ENCODE results near the gene MRFAP1L1. TPM values are rescaled to one million over a fixed set of nuclear protein-coding genes. Genes with fewer than 3 reads are reported as not detected.

MRFAP1L1 gene
- total and polyA plus RNA-seq, 5 donors, result 51.9 to 73.4 (median 54.3) TPM

Other genes starting within 250 kb of the MRFAP1L1 start
- 1 to 10 TPM; 2.3 to 7.2 (median 4.7) TPM for gene PPP2R2C, start 237.3 kb downstream of the MRFAP1L1 start, total RNA-seq
- gene PPP2R2C, start 237.3 kb downstream of the MRFAP1L1 start, polyA plus RNA-seq, result 2.8 TPM
- 10 to 100 TPM; 27.0 to 38.4 (median 28.9) TPM for gene MAN2B2, start 134.7 kb downstream of the MRFAP1L1 start, total RNA-seq
- gene MAN2B2, start 134.7 kb downstream of the MRFAP1L1 start, polyA plus RNA-seq, result 11.5 TPM
- gene MRFAP1, start 69.2 kb downstream of the MRFAP1L1 start, total RNA-seq, result 100 to 1,000 TPM; 250 to 276 (median 263) TPM
- 335 TPM for gene MRFAP1, start 69.2 kb downstream of the MRFAP1L1 start, polyA plus RNA-seq
- 1 to 10 TPM in 1 of 4 donors, not detected in 3; 1.5 TPM for gene S100P, start 16.0 kb downstream of the MRFAP1L1 start, total RNA-seq
- gene S100P, start 16.0 kb downstream of the MRFAP1L1 start, polyA plus RNA-seq, result 0.16 TPM
- 1 to 10 TPM; 7.5 to 9.1 (median 8.4) TPM for gene BLOC1S4, start 6.3 kb upstream of the MRFAP1L1 start, total RNA-seq
- gene BLOC1S4, start 6.3 kb upstream of the MRFAP1L1 start, polyA plus RNA-seq, result 7.0 TPM
- gene KIAA0232, start 72.9 kb upstream of the MRFAP1L1 start, total RNA-seq, result 10 to 100 TPM; 64.2 to 67.0 (median 66.6) TPM
- gene KIAA0232, start 72.9 kb upstream of the MRFAP1L1 start, polyA plus RNA-seq, result 21.8 TPM
- gene TBC1D14, start 200.0 kb upstream of the MRFAP1L1 start, total RNA-seq, result 10 to 100 TPM; 36.2 to 44.8 (median 42.5) TPM
- 20.1 TPM for gene TBC1D14, start 200.0 kb upstream of the MRFAP1L1 start, polyA plus RNA-seq

Measured in right cardiac atrium (tissue), 5 donors.